KMS-11 (cell line): Measurements from ENCODE around the gene MYOT.
A peak's percentile ranks its signal among the peaks of the same experiment; 100 is the strongest.
"Not testable (repeated sequence)": the region's sequence is repeated elsewhere in the genome, so short reads cannot be mapped to it uniquely, and the experiment has no call there.

ENCODE experiments used
- H2AFZ ChIP-seq: fragments of 200-600 bp; sonication (generic); 2 replicates; pipeline ENCODE4 v1.6.1; 2016; ENCODE audit warnings: antibody characterized with exemption, mixed run types, low read depth
- H3K27ac ChIP-seq: fragments of 200-600 bp; sonication (generic); 2 replicates; pipeline ENCODE4 v1.6.1; 2016; ENCODE audit warnings: mild to moderate bottlenecking, mixed run types
- H3K27me3 ChIP-seq: fragments of 200-600 bp; sonication (generic); 2 replicates; pipeline ENCODE4 v1.6.1; 2017; ENCODE audit warnings: mild to moderate bottlenecking, low read depth, mixed run types, moderate library complexity; ENCODE audit not compliant: insufficient read depth
- H3K36me3 ChIP-seq: fragments of 200-600 bp; sonication (generic); 2 replicates; pipeline ENCODE4 v1.6.1; 2017; ENCODE audit warnings: mild to moderate bottlenecking, mixed run types; ENCODE audit not compliant: insufficient read depth
- H3K4me1 ChIP-seq: fragments of 200-600 bp; sonication (generic); 2 replicates; pipeline ENCODE4 v1.6.1; 2016; ENCODE audit warnings: mild to moderate bottlenecking, low read depth, mixed run types; ENCODE audit not compliant: poor library complexity, severe bottlenecking
- H3K4me2 ChIP-seq: fragments of 200-600 bp; sonication (generic); 2 replicates; pipeline ENCODE4 v1.7.0; 2016; ENCODE audit warnings: mild to moderate bottlenecking, mixed run types
- H3K4me3 ChIP-seq: fragments of 200-600 bp; sonication (generic); IDR thresholded peaks from 2 replicates; pipeline ENCODE4 v1.6.1; 2017; ENCODE audit warnings: low read depth, low read length, mixed read lengths; ENCODE audit not compliant: insufficient read depth
- H3K79me2 ChIP-seq: fragments of 200-600 bp; sonication (generic); 2 replicates; pipeline ENCODE4 v1.6.1; 2016; ENCODE audit warnings: low read depth, mixed run types; ENCODE audit not compliant: insufficient read depth
- H3K9ac ChIP-seq: fragments of 200-600 bp; sonication (generic); 2 replicates; pipeline ENCODE4 v1.6.1; 2016; ENCODE audit warnings: mild to moderate bottlenecking, mixed run types
- H4K20me1 ChIP-seq: fragments of 200-600 bp; sonication (generic); 2 replicates; pipeline ENCODE4 v1.6.1; 2016; ENCODE audit warnings: mild to moderate bottlenecking, mixed run types; ENCODE audit not compliant: insufficient read depth
- CTCF ChIP-seq: fragments of 200-600 bp; sonication (generic); conservative IDR thresholded peaks from 2 replicates; pipeline ENCODE4 v1.6.1; 2017; ENCODE audit warnings: low read depth, mild to moderate bottlenecking, antibody characterized with exemption, low read length, moderate library complexity, mixed read lengths

The MYOT gene

GRCh38 chr5:137847687-137848086 is 20.0 kb upstream of the MYOT start:
- Histone ChIP-seq H3K27me3 (no peaks in the 10 kb centered on the region; the same call in 1 of the 2 replicates), H3K9ac (no peak overlapping the region), H2AFZ (no peak overlapping the region), H3K4me3 (no peak overlapping the region), H3K36me3 (no peaks in the 10 kb centered on the region), H3K4me2 (no peak overlapping the region), H3K4me1 (no peaks in the 10 kb centered on the region), H3K27ac (no peak overlapping the region), H4K20me1 (no peaks in the 10 kb centered on the region), H3K79me2 (no peaks in the 10 kb centered on the region)
- TF ChIP-seq CTCF = no peak

- peaks cover 24% of the 10 kb centered on the region for H3K4me1 ChIP-seq
- H3K27ac ChIP-seq, H3K36me3 ChIP-seq, H2AFZ ChIP-seq, H3K4me3 ChIP-seq, H3K4me2 ChIP-seq, H3K9ac ChIP-seq, H3K79me2 ChIP-seq, H4K20me1 ChIP-seq: not testable (repeated sequence)
- H3K27me3 ChIP-seq = peaks cover 18% of the 10 kb centered on the region; the same call in 1 of the 2 replicates
Measured at GRCh38 chr5:137853165-137853564, 14.5 kb upstream of the MYOT start.

GRCh38 chr5:137856201-137856600 is 11.5 kb upstream of the MYOT start:
- H3K4me3 ChIP-seq = no peak overlapping the region
- H3K27ac ChIP-seq = no peak overlapping the region
- no peaks in the 10 kb centered on the region for H3K36me3 ChIP-seq
- peaks cover 33% of the 10 kb centered on the region for H3K4me1 ChIP-seq
- TF ChIP-seq CTCF = no peak
- H3K27me3 ChIP-seq = peaks cover 21% of the 10 kb centered on the region; the same call in 1 of the 2 replicates
- H3K79me2 ChIP-seq = no peaks in the 10 kb centered on the region
- peak overlapping the region; percentile 29; the same call in 1 of the 2 replicates for H3K4me2 ChIP-seq
- H3K9ac ChIP-seq = no peak overlapping the region
- H4K20me1 ChIP-seq = no peaks in the 10 kb centered on the region; the same call in 1 of the 2 replicates
- H2AFZ ChIP-seq = no peak overlapping the region

- Histone ChIP-seq H3K27ac (no peak overlapping the region), H3K9ac (no peak overlapping the region), H3K4me3 (no peak overlapping the region), H3K36me3 (no peaks in the 10 kb centered on the region), H3K4me2 (no peak overlapping the region), H4K20me1 (no peaks in the 10 kb centered on the region; the same call in 1 of the 2 replicates), H3K27me3 (peaks cover 21% of the 10 kb centered on the region; the same call in 1 of the 2 replicates), H3K79me2 (no peaks in the 10 kb centered on the region), H3K4me1 (peaks cover 33% of the 10 kb centered on the region), H2AFZ (no peak overlapping the region)
- no peak for TF ChIP-seq CTCF
Measured at GRCh38 chr5:137856916-137857862, 10.5 kb upstream of the MYOT start.
